Neuron (in vitro differentiated cells): ENCODE results near the gene PIEZO1.

Experiments used
- H2AFZ ChIP-seq: one replicate; pipeline ENCODE4 v1.6.1; 2013; ENCODE audit warnings: low read depth, mild to moderate bottlenecking, inconsistent platforms, low read length, moderate library complexity
- H3K27me3 ChIP-seq: one replicate; pipeline ENCODE4 v1.6.1; 2013; ENCODE audit warnings: low read length; ENCODE audit not compliant: insufficient read depth
- H3K36me3 ChIP-seq: one replicate; pipeline ENCODE4 v1.6.1; 2013; ENCODE audit warnings: low read length; ENCODE audit not compliant: insufficient read depth
- H3K4me1 ChIP-seq: one replicate; pipeline ENCODE4 v1.6.1; 2013; ENCODE audit warnings: low read length; ENCODE audit not compliant: insufficient read depth
- H3K4me3 ChIP-seq: 2 replicates; pipeline ENCODE4 v1.5.1; 2013; ENCODE audit warnings: mild to moderate bottlenecking, low read length, moderate library complexity
- H3K9me3 ChIP-seq: one replicate; pipeline ENCODE4 v1.6.1; 2013; ENCODE audit warnings: low read length

Gene PIEZO1

GRCh38 chr16:88769617-88770460 lies 15.2 kb downstream of the PIEZO1 start:
- Histone ChIP-seq H3K27me3 (no peaks in the 10 kb centered on the region), H3K36me3 (no peaks in the 10 kb centered on the region), H2AFZ (no peak overlapping the region), H3K4me3 (no peak overlapping the region), H3K9me3 (no peaks in the 10 kb centered on the region), H3K4me1 (peaks cover 22% of the 10 kb centered on the region)

GRCh38 chr16:88768071-88768783 lies 16.8 kb downstream of the PIEZO1 start:
- H2AFZ ChIP-seq, result no peak overlapping the region

GRCh38 chr16:88767546-88768070 lies 17.4 kb downstream of the PIEZO1 start:
- H3K27me3 ChIP-seq, result no peaks in the 10 kb centered on the region
- no peak overlapping the region for H3K4me3 ChIP-seq
- peaks cover 17% of the 10 kb centered on the region for H3K4me1 ChIP-seq
- H3K36me3 ChIP-seq, result no peaks in the 10 kb centered on the region
- H3K9me3 ChIP-seq, result no peaks in the 10 kb centered on the region
- no peak overlapping the region for H2AFZ ChIP-seq

More at GRCh38 chr16:88768071-88768783, 16.8 kb downstream of the PIEZO1 start:
- Histone ChIP-seq H3K4me1 (peaks cover 20% of the 10 kb centered on the region), H3K4me3 (no peak overlapping the region), H3K9me3 (no peaks in the 10 kb centered on the region), H3K36me3 (no peaks in the 10 kb centered on the region), H3K27me3 (no peaks in the 10 kb centered on the region)

- H3K36me3 ChIP-seq, result no peaks in the 10 kb centered on the region
- H3K27me3 ChIP-seq, result no peaks in the 10 kb centered on the region
- no peak overlapping the region for H3K4me3 ChIP-seq
- no peaks in the 10 kb centered on the region for H3K9me3 ChIP-seq
- H3K4me1 ChIP-seq, result peaks cover 17% of the 10 kb centered on the region
- no peak overlapping the region for H2AFZ ChIP-seq
Measured at GRCh38 chr16:88766975-88767374, 18.0 kb downstream of the PIEZO1 start.

GRCh38 chr16:88764913-88765349 lies 20.1 kb downstream of the PIEZO1 start:
- no peak overlapping the region for H3K4me3 ChIP-seq
- no peaks in the 10 kb centered on the region for H3K9me3 ChIP-seq
- no peak overlapping the region for H2AFZ ChIP-seq
- H3K36me3 ChIP-seq, result no peaks in the 10 kb centered on the region
- no peaks in the 10 kb centered on the region for H3K27me3 ChIP-seq
- H3K4me1 ChIP-seq, result peaks cover 12% of the 10 kb centered on the region

DNA sequence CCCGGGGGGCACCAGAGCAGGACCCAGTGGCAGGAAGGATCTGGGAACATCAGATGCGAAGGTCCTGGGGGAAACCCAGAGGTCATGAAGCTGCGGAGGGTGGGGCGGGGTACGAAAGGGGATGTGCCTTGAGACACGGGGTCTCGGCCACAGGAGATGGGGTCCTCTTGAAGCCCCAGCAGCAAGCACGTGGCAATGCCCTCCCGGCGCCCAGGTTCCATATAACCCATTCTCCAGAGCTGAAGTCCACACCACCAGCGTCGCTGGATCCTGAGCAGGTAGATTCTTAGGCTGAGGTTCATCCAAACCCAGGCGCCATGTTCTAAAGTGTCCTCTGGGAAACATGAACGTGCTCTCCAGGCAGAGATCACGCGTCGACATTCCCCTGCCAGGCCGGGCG lies 20.9 kb downstream of the PIEZO1 start:
- H3K9me3 ChIP-seq, result no peaks in the 10 kb centered on the region
- H3K4me3 ChIP-seq, result no peak overlapping the region
- no peaks in the 10 kb centered on the region for H3K36me3 ChIP-seq
- no peaks in the 10 kb centered on the region for H3K27me3 ChIP-seq
- H3K4me1 ChIP-seq, result peaks cover 12% of the 10 kb centered on the region
- no peak overlapping the region for H2AFZ ChIP-seq

DNA sequence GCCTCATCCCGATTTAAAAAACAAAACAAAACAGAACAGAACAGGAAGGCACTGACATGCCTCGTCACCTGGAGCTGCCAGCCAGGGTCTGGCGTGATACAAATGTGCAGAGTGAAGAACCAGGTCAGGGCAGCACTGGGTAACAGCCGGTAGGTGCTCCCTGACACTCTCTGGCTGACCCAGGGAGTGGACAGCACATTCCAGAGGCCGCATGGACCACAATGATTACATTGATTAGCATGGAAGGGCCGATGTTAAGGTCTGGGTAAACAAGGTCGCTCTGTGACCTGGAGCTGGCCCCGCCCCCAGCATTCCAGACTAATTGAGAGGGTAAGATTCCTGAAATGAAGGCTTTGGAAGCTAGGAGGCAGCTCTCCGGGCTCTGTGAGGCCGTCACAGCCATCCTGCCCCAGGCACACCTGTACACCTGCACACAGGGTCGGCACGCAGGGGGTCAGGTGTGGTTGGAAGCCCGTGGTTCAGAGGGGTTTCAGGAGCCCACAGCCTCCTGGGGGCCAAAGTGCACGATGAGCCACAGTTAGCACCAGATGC lies 21.4 kb downstream of the PIEZO1 start:
- Histone ChIP-seq H2AFZ (no peak overlapping the region), H3K36me3 (no peaks in the 10 kb centered on the region), H3K4me1 (peaks cover 12% of the 10 kb centered on the region), H3K27me3 (no peaks in the 10 kb centered on the region), H3K4me3 (no peak overlapping the region), H3K9me3 (no peaks in the 10 kb centered on the region)

DNA sequence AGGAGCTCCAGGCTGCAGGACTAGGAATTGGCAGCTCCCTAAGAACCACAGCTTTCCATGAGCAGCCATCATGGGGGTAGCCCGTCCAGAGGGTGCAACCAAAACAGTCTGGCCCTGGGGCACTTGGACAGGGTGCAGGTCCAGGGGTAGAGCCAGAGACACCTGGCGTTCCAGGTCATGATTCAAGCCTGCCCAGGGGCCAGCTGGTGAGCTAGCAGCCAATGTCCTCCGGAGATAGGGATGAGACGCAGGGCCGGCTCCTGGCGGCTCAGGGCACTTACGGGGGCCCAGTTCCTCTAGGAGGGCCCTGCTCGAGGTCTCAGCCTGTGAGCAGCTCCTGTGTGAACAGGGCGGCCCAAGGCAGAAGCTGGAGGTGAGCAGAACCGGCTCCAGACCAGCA lies 22.1 kb downstream of the PIEZO1 start:
- no peak overlapping the region for H3K4me3 ChIP-seq
- no peaks in the 10 kb centered on the region for H3K27me3 ChIP-seq
- no peak overlapping the region for H2AFZ ChIP-seq
- peaks cover 3% of the 10 kb centered on the region for H3K9me3 ChIP-seq
- H3K4me1 ChIP-seq, result peaks cover 8% of the 10 kb centered on the region
- no peaks in the 10 kb centered on the region for H3K36me3 ChIP-seq

DNA sequence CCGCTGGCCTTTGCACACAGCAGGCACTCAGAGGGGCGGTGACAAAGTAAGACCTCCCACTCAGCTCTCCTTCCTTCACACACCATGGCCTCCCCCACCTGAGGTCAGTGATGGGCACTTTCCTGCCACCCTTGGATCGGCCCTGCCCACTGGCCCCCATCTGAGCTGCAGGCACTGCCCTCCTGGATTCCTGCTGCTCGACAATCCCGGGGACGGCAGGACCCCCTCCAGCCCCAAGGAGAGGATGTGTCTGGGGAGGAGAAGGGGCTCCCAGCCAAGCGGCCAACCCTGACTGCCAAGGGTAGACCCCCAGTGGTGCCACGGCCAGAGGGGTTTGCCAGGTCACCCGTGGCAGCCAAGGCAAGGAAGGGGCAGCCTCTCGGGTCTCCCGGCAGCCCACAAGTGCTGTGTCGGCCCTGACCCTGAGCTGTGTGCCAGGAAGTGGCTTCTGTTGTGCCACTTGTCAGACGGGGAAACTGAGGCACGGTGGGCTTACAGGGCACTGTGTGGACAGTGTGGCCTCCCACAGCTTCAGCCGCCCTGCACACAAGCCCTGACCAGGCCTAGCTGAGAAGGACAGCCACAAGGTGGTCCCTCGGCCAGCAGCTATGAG lies 22.7 kb downstream of the PIEZO1 start:
- H3K36me3 ChIP-seq, result no peaks in the 10 kb centered on the region
- H2AFZ ChIP-seq, result no peak overlapping the region
- H3K4me1 ChIP-seq, result peaks cover 8% of the 10 kb centered on the region
- no peak overlapping the region for H3K4me3 ChIP-seq
- peaks cover 3% of the 10 kb centered on the region for H3K9me3 ChIP-seq
- H3K27me3 ChIP-seq, result no peaks in the 10 kb centered on the region

DNA sequence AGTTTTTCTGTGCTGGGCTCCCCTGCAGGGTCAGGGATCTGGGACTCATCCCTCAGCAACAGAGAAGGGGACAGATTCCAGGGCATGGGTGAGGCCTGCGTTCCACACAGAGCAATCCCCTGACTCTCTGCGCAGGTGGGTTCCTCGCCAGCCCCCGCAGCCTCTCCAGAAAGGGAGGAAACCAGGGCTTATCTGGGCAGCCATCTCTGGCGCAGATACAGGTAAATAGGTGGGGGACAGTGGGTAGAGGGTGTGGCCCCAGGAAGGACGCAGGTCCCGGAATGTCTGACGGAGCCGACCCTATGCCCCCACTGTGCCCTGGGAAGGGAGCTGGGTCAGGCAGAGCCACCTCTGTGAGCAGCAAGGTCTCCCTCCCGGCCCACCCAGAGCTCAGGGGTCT lies 23.2 kb downstream of the PIEZO1 start:
- Histone ChIP-seq H2AFZ (no peak overlapping the region), H3K4me1 (peaks cover 8% of the 10 kb centered on the region), H3K9me3 (peaks cover 3% of the 10 kb centered on the region), H3K27me3 (no peaks in the 10 kb centered on the region), H3K4me3 (no peak overlapping the region), H3K36me3 (no peaks in the 10 kb centered on the region)

DNA sequence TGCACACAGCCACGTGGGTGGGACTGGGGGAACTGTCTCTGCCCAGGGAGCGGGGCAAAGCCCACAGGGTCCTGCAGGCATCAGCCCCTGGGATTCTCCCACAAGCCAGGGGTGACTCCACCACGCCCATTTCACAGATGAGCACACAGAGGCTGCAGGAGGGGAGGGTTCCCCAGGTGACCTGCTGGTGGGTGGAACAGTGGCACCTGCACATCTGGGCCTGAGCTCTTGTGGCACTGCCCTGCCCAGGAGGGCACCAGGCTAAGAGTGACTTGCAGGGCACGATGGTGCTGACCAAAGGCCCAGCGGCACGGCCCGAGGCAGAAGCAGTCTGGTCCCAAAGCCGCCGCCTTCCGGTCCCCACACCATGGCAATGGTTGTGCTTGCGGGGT lies 23.9 kb downstream of the PIEZO1 start:
- peaks cover 8% of the 10 kb centered on the region for H3K4me1 ChIP-seq
- no peak overlapping the region for H2AFZ ChIP-seq
- peaks cover 3% of the 10 kb centered on the region for H3K9me3 ChIP-seq
- no peaks in the 10 kb centered on the region for H3K36me3 ChIP-seq
- H3K27me3 ChIP-seq, result no peaks in the 10 kb centered on the region
- H3K4me3 ChIP-seq, result no peak overlapping the region

DNA sequence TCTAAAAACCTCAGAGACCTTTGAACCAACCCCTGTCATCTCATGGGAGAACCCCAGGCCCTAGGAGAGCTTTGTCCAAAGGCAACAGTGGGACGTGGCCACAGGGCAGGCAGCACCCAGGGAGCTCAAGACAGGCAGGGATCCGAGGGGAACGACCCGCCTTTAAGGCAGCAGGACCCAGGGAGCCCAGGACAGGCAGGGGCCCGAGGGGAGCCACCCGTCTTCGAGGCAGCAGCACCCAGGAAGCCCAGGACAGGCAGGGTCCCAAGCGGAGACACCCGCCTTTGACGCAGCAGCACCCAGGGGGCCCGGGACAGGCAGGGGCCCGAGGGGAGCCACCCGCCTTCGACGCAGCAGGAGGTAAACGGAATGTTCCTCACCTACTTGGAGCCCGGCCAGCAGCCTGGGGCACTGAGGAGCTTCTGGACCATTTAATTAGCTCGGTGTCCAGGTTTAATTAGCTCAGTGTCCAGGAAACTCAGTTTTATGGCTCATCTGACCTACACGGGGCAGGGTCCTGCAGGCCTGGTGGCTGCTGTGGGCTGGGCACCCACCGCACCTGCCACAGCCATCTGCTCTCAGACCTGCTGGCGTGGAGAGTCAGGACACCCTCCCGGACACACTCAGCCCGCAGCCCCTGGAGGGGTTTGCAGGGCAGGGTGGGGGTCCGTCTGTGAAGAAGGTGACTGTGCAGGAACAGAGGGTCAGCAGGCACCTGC lies 24.4 kb downstream of the PIEZO1 start:
- H3K4me3 ChIP-seq, result no peak overlapping the region
- no peaks in the 10 kb centered on the region for H3K27me3 ChIP-seq
- no peaks in the 10 kb centered on the region for H3K36me3 ChIP-seq
- H2AFZ ChIP-seq, result no peak overlapping the region
- H3K9me3 ChIP-seq, result peaks cover 3% of the 10 kb centered on the region
- peaks cover 8% of the 10 kb centered on the region for H3K4me1 ChIP-seq
